GM19099 (cell line): ENCODE measurements around the gene TEKT5.

Experiments used
- POLR2A ChIP-seq: IDR thresholded peaks from 3 replicates; pipeline ENCODE4 v1.6.1; 2011; ENCODE audit warnings: low read depth; ENCODE audit not compliant: insufficient read length; ENCODE audit errors: extremely low read depth

The TEKT5 gene

DNA sequence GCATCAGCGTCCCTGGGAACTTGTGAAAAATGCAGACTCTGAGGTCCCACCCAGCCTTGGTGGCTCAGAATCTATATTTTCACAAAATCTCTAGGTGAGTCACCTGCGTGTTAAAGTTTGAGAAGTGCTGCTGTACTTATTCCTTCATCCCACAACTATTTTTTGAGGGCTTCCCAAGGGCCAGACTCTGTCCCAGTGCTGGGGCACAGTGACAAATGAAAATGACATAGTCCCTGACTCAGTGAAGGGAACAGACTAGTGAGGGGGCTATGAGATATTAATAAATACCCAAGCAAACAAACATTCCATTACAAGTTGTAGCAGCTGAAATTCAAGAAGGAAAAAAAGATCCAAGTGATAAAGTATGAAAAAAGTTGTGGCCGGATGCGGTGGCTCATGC lies 104.4 kb downstream of the TEKT5 start:
- no peak for TF ChIP-seq POLR2A

DNA sequence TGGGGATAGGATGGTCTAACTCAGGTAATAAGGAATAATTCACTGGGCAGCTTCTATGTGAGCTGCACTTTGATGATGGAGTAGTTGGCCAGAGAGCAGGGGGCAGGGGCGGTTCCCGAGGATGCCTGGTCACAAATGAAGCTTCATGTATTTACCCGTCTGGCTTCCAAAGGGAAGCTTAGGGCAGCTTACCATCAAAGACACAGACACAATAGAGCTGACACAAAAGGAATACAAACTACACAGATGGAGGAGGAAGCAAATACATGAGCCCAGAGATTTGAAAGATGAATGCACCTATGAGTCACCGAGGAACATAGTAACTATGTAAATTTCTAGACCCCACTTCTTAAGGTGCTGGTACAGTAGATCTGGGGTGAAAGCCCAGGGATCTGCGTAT lies 105.6 kb downstream of the TEKT5 start:
- TF ChIP-seq POLR2A, result no peak

DNA sequence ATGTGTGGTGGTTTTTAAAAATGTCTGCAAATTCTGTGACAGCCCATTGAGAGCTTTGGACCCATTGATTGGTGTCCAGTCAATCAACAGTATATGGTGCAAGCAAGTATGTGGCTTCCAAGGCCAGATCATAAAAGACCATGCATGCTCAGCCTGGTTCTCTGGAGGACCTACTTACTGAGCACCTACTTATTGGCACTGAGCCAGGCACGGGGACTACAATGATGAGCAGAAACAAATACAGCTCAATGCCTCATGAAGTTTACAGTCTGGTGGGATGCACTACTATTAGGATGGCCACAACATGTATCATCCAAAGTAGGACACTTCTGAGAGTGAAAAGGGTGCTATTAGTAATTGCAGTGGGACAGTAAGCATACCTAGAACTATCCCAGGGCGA lies 107.1 kb downstream of the TEKT5 start:
- TF ChIP-seq POLR2A, result no peak

DNA sequence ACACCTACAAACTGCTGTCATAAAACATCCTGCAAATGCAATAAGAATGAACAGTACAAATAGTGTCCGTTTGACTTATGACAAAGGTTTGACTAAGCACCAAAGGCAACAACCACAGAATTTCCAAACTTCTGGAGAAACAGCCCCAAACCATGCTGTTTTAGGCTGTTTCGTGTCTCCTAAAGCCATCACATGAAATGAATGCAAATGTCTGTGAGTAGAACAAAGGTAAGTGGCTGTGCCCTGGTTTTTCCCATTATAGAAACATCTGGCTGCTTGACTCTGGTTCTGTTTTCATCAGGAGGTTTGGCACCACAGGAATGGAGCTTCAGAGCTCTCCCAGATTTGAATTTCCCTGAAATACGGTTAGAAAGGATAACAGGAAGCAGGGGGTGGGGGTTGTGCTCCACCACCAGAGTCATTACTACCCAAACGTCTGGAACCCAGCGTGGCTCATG lies 109.7 kb downstream of the TEKT5 start:
- TF ChIP-seq POLR2A, result no peak

DNA sequence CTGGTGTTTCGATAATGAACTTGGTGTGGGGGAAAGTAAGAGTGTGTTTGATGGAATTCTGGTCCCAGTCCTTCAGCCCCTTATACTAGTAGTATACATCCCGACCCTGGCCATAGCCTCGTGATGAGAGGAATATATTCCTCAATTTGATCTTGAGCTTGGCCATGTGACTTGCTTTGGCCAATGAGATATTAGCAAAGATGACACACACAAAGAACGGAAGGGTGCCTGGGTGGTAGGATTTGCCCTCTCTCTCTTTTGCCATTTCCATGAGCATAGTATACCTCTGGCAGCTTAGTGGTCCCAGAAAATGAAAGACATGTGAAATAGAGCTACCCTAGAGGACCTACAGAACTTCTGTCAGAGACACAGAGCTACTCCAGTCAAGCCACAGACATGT lies 111.5 kb downstream of the TEKT5 start:
- no peak for TF ChIP-seq POLR2A

DNA sequence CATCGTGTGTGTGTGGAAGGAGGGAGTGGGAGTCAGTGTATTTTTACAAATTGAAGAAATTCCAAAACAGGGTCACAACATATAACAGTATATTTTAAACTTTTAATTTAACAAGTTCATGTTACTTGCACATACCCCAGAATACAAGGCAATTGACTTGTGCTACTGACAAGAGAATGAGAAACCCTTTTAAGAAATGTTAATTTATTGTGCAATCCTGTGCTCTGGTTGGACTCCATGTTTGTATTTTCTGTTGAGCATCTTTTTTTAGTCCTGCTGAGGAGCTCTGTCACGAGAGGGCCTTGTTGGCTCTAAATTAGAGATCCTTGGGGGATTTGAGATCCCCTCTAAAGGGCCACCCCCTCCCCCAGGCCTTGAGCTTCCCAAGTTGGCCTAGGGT lies 113.2 kb downstream of the TEKT5 start:
- no peak for TF ChIP-seq POLR2A

DNA sequence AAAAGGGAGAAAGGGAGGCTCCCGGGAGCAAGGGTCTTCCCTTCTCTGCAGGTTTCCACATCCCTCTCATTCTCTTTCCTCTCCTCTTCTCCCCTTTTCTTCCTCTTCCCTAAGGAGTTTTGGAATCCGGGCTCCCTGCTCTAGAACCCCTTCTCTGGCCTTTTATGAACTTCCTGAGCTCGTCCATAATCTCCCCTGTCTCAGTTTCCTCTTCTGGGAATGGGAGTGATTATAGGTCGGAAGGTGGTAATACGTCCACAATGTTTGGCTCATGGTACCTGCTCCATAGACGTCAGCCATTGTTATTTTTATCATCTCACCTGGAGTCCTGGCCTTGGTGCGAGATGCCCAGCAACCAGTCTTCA lies 113.9 kb downstream of the TEKT5 start:
- no peak for TF ChIP-seq POLR2A

DNA sequence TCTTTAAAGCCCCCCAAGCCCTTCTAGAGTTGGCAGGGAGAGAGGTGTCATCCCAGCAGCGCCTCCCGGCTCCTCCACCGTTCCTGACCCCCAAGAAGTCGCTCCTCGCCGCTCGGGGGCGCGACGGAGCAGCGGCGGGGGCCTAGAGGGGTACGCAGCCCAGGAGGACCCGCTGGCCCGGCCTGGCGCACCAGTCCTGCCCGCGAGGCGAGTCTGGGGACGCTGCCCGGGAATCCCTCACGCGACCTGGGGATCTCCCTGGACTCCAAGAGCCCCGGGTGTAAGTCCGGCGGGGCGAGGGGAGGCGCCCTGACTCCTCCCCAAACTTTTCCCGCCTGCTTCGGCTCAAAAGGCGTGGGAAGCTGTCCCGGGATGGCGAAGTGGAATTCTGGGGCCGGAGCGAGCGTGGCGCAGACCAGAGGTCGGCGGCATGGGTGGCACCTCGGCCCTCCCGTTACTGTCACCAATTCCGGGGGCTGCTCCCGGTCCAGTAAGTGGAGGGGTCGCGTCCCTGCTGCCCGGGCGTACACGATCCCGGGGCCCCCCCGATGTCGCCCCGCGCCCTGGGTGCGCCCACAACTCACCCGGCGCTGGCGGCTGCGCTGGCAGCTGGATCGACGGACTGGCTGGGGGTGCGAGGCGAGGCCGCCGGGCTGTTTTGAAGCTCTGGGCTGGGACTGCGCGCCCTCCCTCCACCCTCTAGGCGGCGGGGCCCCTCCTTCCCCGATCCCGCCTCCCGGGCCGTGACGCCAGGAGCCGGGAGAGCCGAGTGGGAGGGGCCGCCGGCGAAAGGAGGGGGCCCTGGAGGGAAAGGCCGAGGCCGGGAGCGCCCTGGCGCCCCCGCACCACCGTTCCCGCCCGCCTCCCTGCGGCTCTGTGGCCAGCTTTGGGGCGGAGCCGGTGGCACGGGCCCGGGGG lies 114.5 kb downstream of the TEKT5 start, which contains the start of gene EMP2:
TSS of gene EMP2 (minus strand) at position 634 of the 918 bp plus-strand sequence. CDS start 32,981 bp downstream, outside the sequence.
- no peak for TF ChIP-seq POLR2A

DNA sequence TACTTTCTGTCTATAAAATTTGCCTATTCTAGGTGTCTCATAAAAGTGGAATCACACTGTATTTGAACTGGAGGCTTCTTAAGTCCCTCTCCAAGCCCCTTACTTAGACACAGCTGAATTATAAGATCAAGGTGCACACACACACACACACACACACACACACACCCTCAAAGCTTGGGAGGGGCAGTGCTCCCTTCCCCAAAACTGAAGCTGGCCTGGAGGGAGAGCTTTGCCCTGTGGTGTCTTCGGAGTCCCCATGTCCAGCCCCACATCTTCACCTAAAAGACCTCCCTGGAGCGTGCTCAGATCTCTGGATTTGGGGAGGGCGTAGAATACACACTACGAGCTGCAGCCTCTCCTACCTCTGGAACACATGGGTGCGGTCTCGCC lies 115.2 kb downstream of the TEKT5 start:
- no peak for TF ChIP-seq POLR2A

DNA sequence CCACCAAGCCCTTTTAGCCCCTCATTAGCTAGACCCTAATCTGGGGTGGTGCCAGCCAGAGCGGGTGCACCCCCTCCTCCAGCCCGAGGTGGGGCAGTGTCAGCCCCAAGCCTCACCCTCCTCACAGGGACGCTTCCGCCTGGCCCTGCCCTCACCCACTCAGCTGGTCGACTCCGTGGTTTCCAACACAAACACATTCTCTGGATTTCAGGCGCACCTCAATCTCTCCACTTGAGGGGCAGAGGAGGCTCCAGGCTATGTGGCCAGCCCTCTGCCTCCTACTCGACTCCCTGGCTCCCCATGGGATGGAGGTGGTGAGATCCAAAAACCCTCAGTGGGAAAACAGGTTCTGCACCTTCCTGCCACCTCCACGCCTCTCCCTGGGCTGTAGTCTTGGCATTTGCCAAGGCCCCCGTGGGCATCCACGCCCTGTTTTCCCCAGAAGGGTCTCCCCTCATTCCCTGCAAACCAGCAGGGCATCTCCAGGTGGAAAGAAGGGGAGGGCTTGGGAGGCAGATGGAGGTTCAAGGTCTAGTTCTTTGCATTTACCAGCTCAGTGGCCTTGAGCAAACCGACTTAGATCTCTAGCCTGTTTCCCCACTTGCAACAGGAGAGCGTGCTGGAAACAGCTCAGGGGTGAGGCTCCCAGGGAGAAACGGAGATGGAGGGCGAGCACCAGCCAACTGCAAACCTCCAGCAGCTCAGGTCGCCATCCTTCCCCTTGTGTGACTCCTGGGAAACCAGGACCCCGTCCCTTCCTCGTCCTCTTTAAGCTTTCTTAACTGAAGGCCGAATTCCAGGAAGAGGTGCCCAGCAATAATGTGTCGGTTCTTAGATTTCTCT lies 116.0 kb downstream of the TEKT5 start:
- no peak for TF ChIP-seq POLR2A
